HG03159 (cell line): Measurements from ENCODE around the gene KRT78.
"Not testable (repeated sequence)": the region's sequence is repeated elsewhere in the genome, so short reads cannot be mapped to it uniquely, and the experiment has no call there.

Experiments used
- ATAC-seq: cut with Tn5 transposase; IDR thresholded peaks from one replicate; pipeline ENCODE4 v1.9.1; 2021; ENCODE audit warnings: mild to moderate bottlenecking, moderate library complexity; ENCODE audit not compliant: unreplicated experiment

The KRT78 gene

GRCh38 chr12:52798671-52799504, 49.9 kb downstream of the KRT78 start:
- ATAC-seq: no peak

GRCh38 chr12:52798003-52798670, 50.7 kb downstream of the KRT78 start:
- no peak for ATAC-seq

DNA sequence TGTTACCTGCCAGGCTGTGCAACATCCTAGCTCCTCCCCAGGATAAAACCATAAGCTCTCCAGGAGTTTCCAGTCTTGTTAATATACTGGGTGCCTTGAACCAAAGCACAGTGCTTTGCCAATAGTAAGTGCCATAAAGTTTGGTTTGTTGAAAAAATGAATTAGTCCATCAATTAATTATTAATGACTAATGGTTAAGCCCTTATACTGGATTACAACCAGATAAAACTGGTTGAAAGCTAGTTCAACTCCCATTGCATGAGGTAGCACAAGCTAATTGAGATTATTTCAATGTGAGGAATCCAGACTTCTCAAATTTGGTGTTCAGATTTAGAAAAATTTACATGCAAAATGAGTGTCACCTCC, 51.3 kb downstream of the KRT78 start:
- no peak for ATAC-seq

GRCh38 chr12:52796839-52797528, 51.8 kb downstream of the KRT78 start:
- ATAC-seq: no peak

- ATAC-seq: no peak
Observed at GRCh38 chr12:52796429-52796794, 52.4 kb downstream of the KRT78 start.

- no peak for ATAC-seq
Observed at GRCh38 chr12:52795694-52796428, 52.9 kb downstream of the KRT78 start, which contains the start of gene KRT3. KRT3 (minus strand) TSS chr12:52796117; CDS start chr12:52796042, 75 bp downstream.

GRCh38 chr12:52795332-52795674, 53.5 kb downstream of the KRT78 start:
- ATAC-seq: not testable (repeated sequence)

DNA sequence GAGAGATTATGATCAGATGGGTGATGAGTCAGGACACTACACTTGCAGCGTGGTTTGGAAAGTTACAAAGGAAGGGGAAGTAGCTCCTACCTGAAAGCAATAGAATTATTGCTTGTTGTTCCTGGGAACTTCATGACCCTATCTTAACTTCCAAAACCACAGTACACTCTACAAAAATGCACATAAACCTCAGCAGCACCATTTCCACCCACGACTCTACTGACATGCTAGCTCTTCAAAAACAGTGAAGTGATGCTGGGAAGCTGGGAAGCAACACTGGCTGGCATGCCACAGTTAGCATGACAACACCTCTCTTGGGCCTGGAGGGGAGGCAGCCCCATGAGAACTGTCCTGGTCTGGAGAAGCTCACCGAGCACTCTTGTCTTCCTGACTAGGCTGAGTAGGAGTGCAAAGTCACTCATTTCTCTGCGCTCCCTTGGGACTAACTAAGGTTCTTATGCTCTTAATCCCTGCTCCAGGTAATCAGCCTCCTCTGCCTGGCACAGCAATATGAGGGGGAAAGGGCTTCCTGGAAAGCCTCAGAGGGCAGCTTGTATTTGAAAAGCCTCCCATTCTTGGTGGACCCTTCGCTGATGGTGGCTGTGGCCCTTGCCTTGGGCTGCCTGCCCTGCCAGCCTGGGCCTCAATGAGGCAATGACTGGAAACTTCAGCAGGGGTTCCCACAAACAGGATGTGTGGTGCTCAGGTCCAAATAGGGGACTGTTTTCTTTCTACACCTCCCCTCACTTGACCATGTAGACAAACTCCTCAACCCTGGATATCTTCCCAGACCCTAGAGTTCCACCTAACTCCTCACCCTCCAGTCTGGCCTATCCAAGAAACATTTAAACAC, 54.1 kb downstream of the KRT78 start:
- no peak for ATAC-seq

GRCh38 chr12:52792185-52793029, 56.4 kb downstream of the KRT78 start:
- no peak for ATAC-seq

GRCh38 chr12:52791271-52792184, 57.3 kb downstream of the KRT78 start:
- ATAC-seq: no peak

- no peak for ATAC-seq
Observed at GRCh38 chr12:52790427-52791270, 58.1 kb downstream of the KRT78 start.

DNA sequence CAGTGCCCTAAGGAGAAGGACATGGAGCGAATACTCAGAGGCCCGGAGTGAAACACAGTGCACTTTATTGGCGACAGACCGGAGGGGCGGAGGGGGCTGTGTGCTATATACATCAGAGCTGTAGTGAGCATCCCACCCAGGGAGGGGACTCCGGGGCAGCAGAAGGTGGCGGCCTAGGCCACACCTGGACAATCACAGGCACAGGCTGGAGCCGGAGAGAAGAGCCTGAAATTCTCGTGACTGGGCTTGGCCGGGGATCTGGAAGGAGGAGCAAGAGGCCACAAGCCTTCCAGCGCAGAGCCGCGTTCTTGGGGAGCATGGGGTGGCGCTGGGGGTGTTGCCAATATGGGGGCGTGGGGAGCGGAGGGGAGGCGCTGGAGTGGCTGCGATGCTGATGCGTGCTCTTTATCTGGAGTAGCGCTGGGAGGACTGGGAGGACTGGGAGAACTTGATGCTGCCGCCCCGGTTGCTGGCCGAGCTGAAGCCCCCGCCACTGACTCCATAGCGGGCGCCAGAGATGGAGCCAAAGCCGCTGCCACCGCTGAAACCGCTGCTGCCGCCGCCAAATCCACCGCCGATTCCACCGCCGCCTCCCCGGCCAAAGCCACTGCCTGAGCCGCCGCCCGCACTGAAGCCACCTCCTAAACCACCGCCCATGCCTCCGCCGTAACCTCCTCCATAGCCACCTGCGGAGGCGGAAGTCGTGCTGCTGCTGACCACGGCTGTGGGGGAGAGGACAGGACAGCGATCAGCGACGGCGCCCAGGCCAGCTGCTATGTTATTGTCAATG, 59.0 kb downstream of the KRT78 start:
- ATAC-seq: no peak

DNA sequence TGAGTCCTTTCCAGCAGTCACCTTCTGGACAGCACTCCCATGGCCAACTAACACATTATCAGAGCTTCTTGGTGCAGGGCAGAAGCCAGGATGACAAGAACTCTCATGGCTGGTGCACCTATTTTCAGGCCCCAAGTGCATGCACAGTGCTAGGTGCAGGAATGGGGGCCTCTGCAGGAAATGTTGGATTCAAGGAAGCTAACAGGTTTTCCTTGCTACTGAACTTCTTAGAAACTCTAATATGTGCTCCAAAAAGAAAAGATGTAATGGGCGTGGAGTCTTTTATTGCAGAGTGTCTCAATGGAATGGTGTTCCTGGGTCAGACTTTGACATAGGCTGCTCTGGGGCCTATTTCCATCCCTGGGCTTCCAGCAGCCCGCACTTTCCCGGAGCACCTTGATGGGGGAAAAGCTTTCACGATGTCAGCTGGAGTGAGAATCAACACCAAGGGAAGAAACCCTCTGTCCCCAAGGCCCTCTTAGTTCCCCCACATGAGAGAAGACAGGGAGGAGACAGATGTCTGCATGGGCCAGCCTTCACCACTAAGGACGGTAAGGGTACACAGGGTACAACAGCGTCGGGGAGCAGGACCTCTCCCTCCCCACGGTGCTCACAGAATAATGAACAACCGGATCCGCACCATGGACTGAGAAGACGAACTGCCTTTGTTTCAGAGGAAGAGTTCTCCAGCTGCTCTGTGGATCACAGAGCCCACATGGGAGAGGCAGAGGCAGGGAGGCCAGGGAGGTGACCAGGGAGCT, 59.7 kb downstream of the KRT78 start:
- no peak for ATAC-seq

GRCh38 chr12:52788192-52788875, 60.5 kb downstream of the KRT78 start:
- ATAC-seq: no peak
